Activated B cell treated with CpG ODN at 0.5 μM for 24 hours (primary cell): Measurements from ENCODE around the gene PDE1C. TPM values are rescaled to one million over a fixed set of nuclear protein-coding genes. Genes with fewer than 3 reads are reported as not detected.

Experiments
- ATAC-seq: fragments of 200-7000 bp; cut with Tn5 transposase; one replicate; pipeline ENCODE4 v1.10.0; 2021; ENCODE audit warnings: low read depth, mild to moderate bottlenecking, moderate library complexity
- CTCF ChIA-PET: fragments of 350-600 bp; sonication (Branson Sonifier 250); formaldehyde crosslinking; loops from one replicate; lab custom pipeline; 2021; ENCODE audit warnings: antibody characterized with exemption; lab: Charles Lee
- POLR2A ChIA-PET: fragments of 350-600 bp; sonication (Branson Sonifier 250); formaldehyde crosslinking; loops from one replicate; lab custom pipeline; 2021; ENCODE audit warnings: antibody characterized with exemption; lab: Charles Lee
- DNase-seq: peaks from one replicate; pipeline ENCODE4 v3.0.0; 2022
- H3K27ac Mint-ChIP-seq: one replicate; pipeline ENCODE4 v1.8.0; 2020; ENCODE audit warnings: mixed read lengths
- H3K27me3 Mint-ChIP-seq: one replicate; pipeline ENCODE4 v1.8.0; 2021; ENCODE audit warnings: mixed read lengths
- H3K36me3 Mint-ChIP-seq: one replicate; pipeline ENCODE4 v1.8.0; 2021; ENCODE audit warnings: low read depth, mixed read lengths
- H3K4me1 Mint-ChIP-seq: one replicate; pipeline ENCODE4 v1.8.0; 2021; ENCODE audit warnings: mixed read lengths
- H3K4me3 Mint-ChIP-seq: one replicate; pipeline ENCODE4 v1.8.0; 2020; ENCODE audit warnings: mild to moderate bottlenecking, mixed read lengths
- H3K9me3 Mint-ChIP-seq: one replicate; pipeline ENCODE4 v1.8.0; 2020; ENCODE audit warnings: mixed read lengths
- CTCF ChIP-seq: fragments of 200-600 bp; IDR thresholded peaks from one replicate; pipeline ENCODE4 v1.8.0; 2022; ENCODE audit warnings: antibody characterized with exemption, mild to moderate bottlenecking
- intact Hi-C: fragments of 100-400 bp; cut with micrococcal nuclease; formaldehyde crosslinking; loops from one replicate; pipeline ENCODE4 v1.15.1; 2024
- total RNA-seq: library from RNA; stranded (reverse); gene quantifications from 2 replicates; pipeline ENCODE4 v1.2.3, GENCODE V29; 2022

The PDE1C gene
- total RNA-seq, 1 donor from 2014 or later = not detected

DNA sequence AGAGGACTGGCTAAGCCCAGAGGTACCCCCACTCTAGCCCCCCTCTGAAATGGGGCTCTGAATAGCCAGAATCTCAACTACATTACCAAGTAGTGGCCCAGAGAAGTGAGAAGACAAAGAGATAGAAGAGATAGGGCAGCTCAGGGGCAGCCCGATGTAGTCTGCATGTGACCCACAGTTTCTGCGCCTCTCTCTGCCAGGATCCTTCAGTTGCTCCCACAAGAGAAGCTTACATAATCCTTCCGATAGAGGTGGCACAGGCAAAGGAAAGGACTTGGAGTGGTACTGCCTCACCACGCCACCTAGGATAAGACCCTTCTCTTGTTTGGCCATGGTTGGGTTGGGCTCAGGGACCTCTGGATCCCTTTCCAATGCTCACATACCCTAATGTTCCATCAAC, 5.4 kb upstream of the PDE1C start:
- H3K27ac Mint-ChIP-seq = no peak overlapping the region
- H3K36me3 Mint-ChIP-seq = no peaks in the 10 kb centered on the region
- H3K4me1 Mint-ChIP-seq = no peaks in the 10 kb centered on the region
- intact Hi-C loops = no loop called here
- ChIA-PET POLR2A (no interaction called here), CTCF (no interaction called here)
- H3K9me3 Mint-ChIP-seq = no peaks in the 10 kb centered on the region
- H3K27me3 Mint-ChIP-seq = peaks cover 15% of the 10 kb centered on the region
- no peak for ATAC-seq
- H3K4me3 Mint-ChIP-seq = no peak overlapping the region
- no peak for TF ChIP-seq CTCF
- DNase-seq = no peak

DNA sequence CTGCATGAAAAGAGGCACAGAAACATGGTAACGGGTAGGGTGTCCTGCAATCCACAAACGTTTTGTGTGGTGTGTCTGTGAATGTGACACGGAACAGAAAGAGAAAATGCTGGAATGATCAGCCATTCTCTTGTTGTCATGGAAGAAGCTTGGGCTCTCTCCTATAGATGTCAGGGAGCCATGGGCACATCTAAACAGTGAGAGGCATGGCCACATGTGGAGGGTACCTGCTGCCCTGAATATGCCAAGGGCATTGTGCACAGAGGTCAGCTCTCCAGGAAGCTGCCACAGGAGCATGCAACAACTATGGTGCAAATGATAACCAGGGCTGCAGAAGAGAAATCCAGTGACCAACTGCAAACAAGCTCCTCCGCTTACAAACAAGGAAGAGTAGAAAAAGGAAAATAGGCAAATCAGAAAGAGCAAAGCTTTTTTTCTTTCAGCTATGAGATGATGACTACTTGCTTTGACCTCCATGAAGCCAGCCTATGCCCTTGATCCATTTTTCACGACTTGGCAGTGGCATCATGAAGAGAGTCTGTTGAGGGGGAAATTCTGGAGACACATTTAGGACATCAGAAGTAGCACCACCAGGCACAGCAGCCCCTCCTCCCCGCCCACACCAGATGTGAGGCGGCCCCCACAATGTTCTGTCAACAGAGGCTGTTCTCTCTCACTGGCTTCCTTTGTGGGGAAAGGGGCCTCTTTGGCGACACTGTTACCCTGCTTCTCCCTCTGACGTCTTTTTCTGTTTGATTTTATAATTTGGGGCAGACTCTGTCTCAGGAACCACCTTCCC, 4.8 kb upstream of the PDE1C start:
- TF ChIP-seq CTCF = no peak

DNA sequence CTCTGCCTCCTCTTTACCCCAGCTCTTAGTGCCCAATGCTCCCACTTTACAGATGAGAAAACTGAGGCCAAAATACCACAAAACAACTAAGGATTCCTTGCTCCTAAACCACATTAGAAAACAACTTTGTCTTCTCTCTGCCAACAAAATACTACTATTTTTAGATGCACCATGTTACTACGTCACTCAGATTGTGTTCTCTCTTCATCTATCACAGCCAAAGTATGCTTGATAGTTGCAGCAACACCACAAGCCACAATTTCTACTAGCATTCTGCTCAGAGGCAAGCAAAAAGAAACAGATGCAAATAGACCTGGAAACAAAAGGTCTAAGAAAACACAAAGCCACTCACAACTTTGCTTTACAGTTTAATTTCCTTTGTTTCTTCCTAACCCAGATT, 3.3 kb upstream of the PDE1C start:
- no peak for TF ChIP-seq CTCF
- POLR2A ChIA-PET = no interaction called here
- DNase-seq (no peak), ATAC-seq (no peak)
- Mint-ChIP-seq H3K27ac (no peak overlapping the region), H3K4me1 (no peaks in the 10 kb centered on the region), H3K9me3 (no peaks in the 10 kb centered on the region), H3K36me3 (no peaks in the 10 kb centered on the region), H3K4me3 (no peak overlapping the region), H3K27me3 (peaks cover 30% of the 10 kb centered on the region)
- CTCF ChIA-PET = no interaction called here
- intact Hi-C loops = no loop called here

More for the DNA sequence above, 4.8 kb upstream of the PDE1C start:
- DNase-seq (no peak), ATAC-seq (no peak)
- Mint-ChIP-seq H3K27ac (no peak overlapping the region), H3K36me3 (no peaks in the 10 kb centered on the region), H3K4me1 (no peaks in the 10 kb centered on the region), H3K27me3 (peaks cover 21% of the 10 kb centered on the region), H3K9me3 (no peaks in the 10 kb centered on the region), H3K4me3 (no peak overlapping the region)
- CTCF ChIA-PET = no interaction called here
- POLR2A ChIA-PET = no interaction called here
- intact Hi-C loops = no loop called here

DNA sequence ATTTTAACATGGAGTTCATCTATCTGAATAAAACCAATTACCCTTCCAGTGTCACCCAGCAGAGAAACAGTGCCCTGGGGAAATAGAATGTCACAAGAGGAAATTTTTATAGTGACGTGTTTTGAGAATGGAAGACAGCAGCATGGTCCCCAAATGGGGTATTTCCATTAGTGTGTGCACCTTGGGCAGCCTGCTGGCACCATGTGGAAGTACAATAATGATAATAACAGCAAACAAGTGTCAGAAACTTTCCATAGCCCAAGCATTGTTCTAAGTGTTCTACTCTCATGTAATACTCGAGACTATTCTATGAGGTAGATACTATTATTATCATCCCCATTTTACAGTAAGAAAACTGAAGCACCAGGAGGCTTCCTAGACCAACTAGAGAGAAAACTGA, 2.2 kb upstream of the PDE1C start:
- no peaks in the 10 kb centered on the region for H3K4me1 Mint-ChIP-seq
- ChIA-PET POLR2A (no interaction called here), CTCF (no interaction called here)
- ATAC-seq = no peak
- intact Hi-C loops = no loop called here
- H3K4me3 Mint-ChIP-seq = no peak overlapping the region
- H3K27ac Mint-ChIP-seq = no peak overlapping the region
- no peaks in the 10 kb centered on the region for H3K36me3 Mint-ChIP-seq
- peaks cover 30% of the 10 kb centered on the region for H3K27me3 Mint-ChIP-seq
- DNase-seq = no peak
- TF ChIP-seq CTCF = no peak
- no peaks in the 10 kb centered on the region for H3K9me3 Mint-ChIP-seq

DNA sequence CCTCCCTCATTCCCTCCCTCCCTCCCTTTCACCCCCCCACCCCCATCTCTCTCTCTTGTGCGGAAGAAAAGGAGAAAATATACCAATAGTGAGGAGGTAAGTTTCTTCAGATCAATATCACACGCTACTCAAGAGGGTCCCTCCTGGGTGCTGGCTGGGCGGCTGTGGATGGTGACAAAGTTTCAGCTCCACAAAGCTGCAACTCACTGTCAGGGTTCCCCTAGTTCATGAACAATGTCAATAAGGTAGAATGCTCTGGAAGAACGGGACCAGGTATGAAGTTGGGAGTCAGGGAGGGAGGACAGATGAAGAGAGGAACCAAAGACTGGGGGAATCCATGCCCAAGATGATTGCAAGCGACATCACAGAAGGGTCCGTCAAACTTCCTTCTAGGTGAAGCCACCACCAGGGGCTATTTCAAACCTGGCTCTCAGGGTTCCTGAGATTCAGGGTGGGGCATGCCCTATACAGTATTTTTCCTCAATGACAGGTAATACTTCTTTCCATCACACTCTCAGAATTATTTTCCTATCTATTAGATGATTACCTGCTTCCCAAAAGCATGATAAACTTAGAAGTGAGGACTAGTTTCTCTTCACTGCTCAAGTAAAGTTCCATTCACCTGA, 1.4 kb upstream of the PDE1C start:
- POLR2A ChIA-PET = no interaction called here
- Mint-ChIP-seq H3K4me1 (no peaks in the 10 kb centered on the region), H3K4me3 (no peak overlapping the region), H3K9me3 (no peaks in the 10 kb centered on the region), H3K27ac (no peak overlapping the region), H3K27me3 (peaks cover 30% of the 10 kb centered on the region), H3K36me3 (no peaks in the 10 kb centered on the region)
- intact Hi-C loops = no loop called here
- CTCF ChIA-PET = no interaction called here
- no peak for ATAC-seq
- DNase-seq = no peak
- TF ChIP-seq CTCF = no peak
